Peyer's patch (tissue), 4 donors: Measurements from ENCODE around the gene RAB4B.

Experiments used
- POLR2A ChIP-seq, 2 donors: fragments of 450-650 bp; IDR thresholded peaks; one replicate each; pipeline ENCODE4 v1.5.1; 2017; ENCODE audit warnings: antibody characterized with exemption in 2 of 2, mild to moderate bottlenecking in 2 of 2, moderate library complexity in 2 of 2
- TF ChIP-seq, protein P1 (sequence below), 6 experiments: fragments of 450-650 bp in 4 of 6; fragments of 200-600 bp in 2 of 6; sonication (generic) in 1 of 6; IDR thresholded peaks; one replicate each; pipeline ENCODE4 v1.5.1; 2017 to 2019; ENCODE audit warnings: antibody characterized with exemption in 6 of 6, mild to moderate bottlenecking in 3 of 6, moderate library complexity in 1 of 6

DNA sequence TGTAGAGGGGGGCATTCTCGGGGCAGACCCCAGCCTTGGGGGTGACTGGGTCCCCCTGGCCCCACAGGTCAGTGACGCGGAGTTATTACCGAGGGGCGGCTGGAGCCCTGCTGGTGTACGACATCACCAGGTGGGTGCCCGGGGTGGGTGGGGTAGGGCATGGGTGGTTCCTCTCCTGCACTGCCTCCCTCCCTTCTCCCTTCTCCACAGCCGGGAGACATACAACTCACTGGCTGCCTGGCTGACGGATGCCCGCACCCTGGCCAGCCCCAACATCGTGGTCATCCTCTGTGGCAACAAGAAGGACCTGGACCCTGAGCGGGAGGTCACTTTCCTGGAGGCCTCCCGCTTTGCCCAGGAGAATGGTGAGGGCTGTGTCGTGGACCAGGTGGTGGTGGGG, 5.7 kb downstream of the RAB4B start:
- TF ChIP-seq, protein P1, sequence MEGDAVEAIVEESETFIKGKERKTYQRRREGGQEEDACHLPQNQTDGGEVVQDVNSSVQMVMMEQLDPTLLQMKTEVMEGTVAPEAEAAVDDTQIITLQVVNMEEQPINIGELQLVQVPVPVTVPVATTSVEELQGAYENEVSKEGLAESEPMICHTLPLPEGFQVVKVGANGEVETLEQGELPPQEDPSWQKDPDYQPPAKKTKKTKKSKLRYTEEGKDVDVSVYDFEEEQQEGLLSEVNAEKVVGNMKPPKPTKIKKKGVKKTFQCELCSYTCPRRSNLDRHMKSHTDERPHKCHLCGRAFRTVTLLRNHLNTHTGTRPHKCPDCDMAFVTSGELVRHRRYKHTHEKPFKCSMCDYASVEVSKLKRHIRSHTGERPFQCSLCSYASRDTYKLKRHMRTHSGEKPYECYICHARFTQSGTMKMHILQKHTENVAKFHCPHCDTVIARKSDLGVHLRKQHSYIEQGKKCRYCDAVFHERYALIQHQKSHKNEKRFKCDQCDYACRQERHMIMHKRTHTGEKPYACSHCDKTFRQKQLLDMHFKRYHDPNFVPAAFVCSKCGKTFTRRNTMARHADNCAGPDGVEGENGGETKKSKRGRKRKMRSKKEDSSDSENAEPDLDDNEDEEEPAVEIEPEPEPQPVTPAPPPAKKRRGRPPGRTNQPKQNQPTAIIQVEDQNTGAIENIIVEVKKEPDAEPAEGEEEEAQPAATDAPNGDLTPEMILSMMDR (IDR thresholded peaks at IDR 0.05) = no peak
- TF ChIP-seq POLR2A (IDR thresholded peaks at IDR 0.05) = no peak
